Measurements from ENCODE around the gene ZNF211. TPM values are rescaled to one million over a fixed set of nuclear protein-coding genes. Genes with fewer than 3 reads are reported as not detected.

Gene ZNF211
- total RNA-seq = 10 to 100 TPM; 18.3 to 21.1 TPM

GRCh38 chr19:57632987-57633831, at the start of gene ZNF211:
Gene ZNF211 (plus strand): TSS chr19:57633168. CDS start chr19:57633347, 179 bp downstream.

GRCh38 chr19:57583521-57584416, 49.2 kb upstream of the ZNF211 start, which contains the start of gene ZIK1:
Gene ZIK1 (plus strand): TSS chr19:57584145. CDS start chr19:57584357, 212 bp downstream.

GRCh38 chr19:57599761-57600383, 33.1 kb upstream of the ZNF211 start, which contains the start of gene ZNF530:
Gene ZNF530 (plus strand): TSS chr19:57599885. CDS start chr19:57604346, 4,461 bp downstream.

GRCh38 chr19:57613941-57614743, 18.8 kb upstream of the ZNF211 start, which contains the start of gene ZNF134:
Gene ZNF134 (plus strand): TSS chr19:57614242. CDS start chr19:57619469, 5,227 bp downstream.

GRCh38 chr19:57668635-57669034, 35.7 kb downstream of the ZNF211 start, which contains the start of gene ZSCAN4:
Gene ZSCAN4 (plus strand): TSS chr19:57668935. CDS start chr19:57676146, 7,211 bp downstream.

Other genes with a start within 250 kb of the ZNF211 start
- 10 to 100 TPM; 40.7 to 42.4 TPM for gene ZNF548, start 243.3 kb upstream of the ZNF211 start, total RNA-seq
- 10 to 100 TPM; 13.0 to 14.3 TPM for gene ZNF17, start 222.0 kb upstream of the ZNF211 start, total RNA-seq
- 10 to 100 TPM; 14.1 to 14.7 TPM for gene ZNF749, start 197.8 kb upstream of the ZNF211 start, total RNA-seq
- under 1 TPM; 0.18 to 0.29 TPM for gene VN1R1, start 176.0 kb upstream of the ZNF211 start, total RNA-seq
- 10 to 100 TPM; 10.9 to 11.4 TPM for gene ZNF772, start 155.6 kb upstream of the ZNF211 start, total RNA-seq
- gene ZNF419, start 145.4 kb upstream of the ZNF211 start, total RNA-seq = 10 to 100 TPM; 10.8 to 12.6 TPM
- gene ZNF773, start 133.2 kb upstream of the ZNF211 start, total RNA-seq = 10 to 100 TPM; 11.1 to 11.6 TPM
- 1 to 10 TPM; 9.5 to 9.8 TPM for gene ZNF549, start 105.8 kb upstream of the ZNF211 start, total RNA-seq
- 10 to 100 TPM; 15.8 TPM for gene ZNF550, start 73.3 kb upstream of the ZNF211 start, total RNA-seq
- 1 to 10 TPM; 7.4 to 8.5 TPM for gene ZNF416, start 54.3 kb upstream of the ZNF211 start, total RNA-seq
- 1 to 10 TPM; 8.0 to 9.4 TPM for gene ZIK1, start 49.0 kb upstream of the ZNF211 start, total RNA-seq
- 1 to 10 TPM; 7.6 to 8.2 TPM for gene ZNF530, start 33.3 kb upstream of the ZNF211 start, total RNA-seq
- gene ZNF134, start 18.9 kb upstream of the ZNF211 start, total RNA-seq = 10 to 100 TPM; 19.8 to 20.5 TPM
- not detected for gene ZSCAN4, start 35.8 kb downstream of the ZNF211 start, total RNA-seq
- gene ZNF551, start 48.8 kb downstream of the ZNF211 start, total RNA-seq = 10 to 100 TPM; 16.1 to 16.8 TPM
- gene ZNF154, start 76.0 kb downstream of the ZNF211 start, total RNA-seq = 1 to 10 TPM; 2.2 to 2.3 TPM
- gene ZNF671, start 94.5 kb downstream of the ZNF211 start, total RNA-seq = 10 to 100 TPM; 13.4 to 15.3 TPM
- gene ZNF776, start 113.6 kb downstream of the ZNF211 start, total RNA-seq = 10 to 100 TPM; 15.0 to 17.0 TPM
- gene ZNF586, start 136.5 kb downstream of the ZNF211 start, total RNA-seq = 10 to 100 TPM; 26.1 to 26.6 TPM
- gene ZNF552, start 181.7 kb downstream of the ZNF211 start, total RNA-seq = 10 to 100 TPM in 1 of 2 experiments, 1 to 10 TPM in 1; 9.5 to 11.1 TPM
- 10 to 100 TPM; 17.4 to 19.7 TPM for gene ZNF587B, start 197.1 kb downstream of the ZNF211 start, total RNA-seq
- gene ZNF587, start 216.7 kb downstream of the ZNF211 start, total RNA-seq = 10 to 100 TPM; 38.0 to 39.0 TPM

All from activated naive CD4-positive, alpha-beta T cell treated with anti-CD3 and anti-CD28 coated beads, Interleukin-2, amount 10 ng/mL, durations not matched to agents 5 hours and 36 hours (primary cell).